ENCODE results near the gene RSBN1L.

Gene RSBN1L

DNA sequence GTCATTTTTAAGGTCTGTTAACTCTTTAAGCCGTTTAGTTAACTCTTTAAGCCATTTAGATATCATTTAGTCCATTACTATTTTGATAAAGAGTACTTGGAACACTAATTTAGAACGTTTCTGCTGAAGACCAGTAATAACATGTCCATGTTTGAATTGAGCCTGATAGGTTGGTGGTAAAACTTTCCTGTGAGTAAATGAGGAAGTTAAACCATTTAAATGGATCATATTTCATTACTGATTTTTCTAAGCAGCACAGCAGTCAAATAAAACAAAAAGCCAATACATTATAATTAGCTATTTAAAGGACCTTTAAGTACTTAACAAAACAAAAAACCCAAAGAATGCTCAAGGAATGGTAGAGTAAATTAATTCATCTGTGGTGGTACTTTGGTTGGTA, 131.7 kb downstream of the RSBN1L start:
- no peak overlapping the region for H3K4me3 ChIP-seq (ENCODE audit: low read depth, low read length)
- DNase-seq (ENCODE audit: low read depth): no peak

DNA sequence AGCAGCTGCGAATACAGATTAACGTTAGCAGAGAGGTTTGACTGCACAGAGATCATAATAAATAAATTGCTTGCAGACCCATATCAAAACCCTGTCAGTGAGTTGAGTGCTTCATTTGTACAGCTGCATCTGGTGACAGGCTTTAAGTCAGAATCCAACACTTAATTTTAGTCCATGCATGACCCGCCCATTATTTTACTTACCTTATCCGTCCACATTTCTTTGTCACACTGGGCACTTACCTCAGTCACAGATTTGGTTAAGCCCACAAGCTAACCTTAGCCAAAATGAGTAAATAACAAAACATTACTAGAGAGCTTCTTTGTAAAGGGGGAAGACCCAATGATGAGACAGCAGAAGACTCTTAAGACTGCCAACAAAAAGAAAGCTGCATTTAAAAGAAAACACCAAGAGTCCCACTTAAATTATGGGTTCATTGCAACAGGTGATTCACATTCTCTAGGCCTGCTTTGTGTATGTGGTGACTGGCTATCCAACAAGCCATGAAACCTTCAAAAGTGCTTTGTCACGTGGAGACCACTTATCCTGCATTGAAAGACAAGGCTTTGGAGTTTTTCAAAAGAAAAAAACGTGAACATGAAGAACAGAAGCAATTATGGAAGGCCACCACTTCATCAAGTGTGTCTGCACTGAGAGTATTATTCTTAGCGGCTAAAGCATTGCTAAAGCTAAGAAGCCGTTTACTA, 134.5 kb downstream of the RSBN1L start:
- H3K4me3 ChIP-seq (ENCODE audit: low read depth, low read length): no peak overlapping the region
- DNase-seq (ENCODE audit: low read depth): no peak

DNA sequence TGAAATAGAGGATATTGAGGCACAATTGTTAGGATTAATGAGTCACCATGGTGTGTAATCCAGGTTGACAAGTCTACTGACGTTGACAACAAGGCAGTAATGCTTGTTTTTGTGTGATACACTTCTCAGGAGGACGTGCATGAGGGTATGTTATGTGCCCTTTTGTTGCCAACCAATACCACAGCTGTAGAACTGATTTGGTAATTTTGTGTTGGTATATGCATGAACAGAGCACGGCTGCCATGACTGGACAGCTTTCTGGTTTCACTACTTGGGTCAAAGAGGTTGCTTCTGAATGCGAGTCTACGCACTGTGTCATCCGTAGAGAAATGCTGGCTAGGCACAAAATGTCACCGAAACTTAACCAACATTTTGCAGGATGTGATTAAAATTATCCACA, 135.2 kb downstream of the RSBN1L start:
- no peak for DNase-seq (ENCODE audit: low read depth)
- H3K4me3 ChIP-seq (ENCODE audit: low read depth, low read length): no peak overlapping the region

DNA sequence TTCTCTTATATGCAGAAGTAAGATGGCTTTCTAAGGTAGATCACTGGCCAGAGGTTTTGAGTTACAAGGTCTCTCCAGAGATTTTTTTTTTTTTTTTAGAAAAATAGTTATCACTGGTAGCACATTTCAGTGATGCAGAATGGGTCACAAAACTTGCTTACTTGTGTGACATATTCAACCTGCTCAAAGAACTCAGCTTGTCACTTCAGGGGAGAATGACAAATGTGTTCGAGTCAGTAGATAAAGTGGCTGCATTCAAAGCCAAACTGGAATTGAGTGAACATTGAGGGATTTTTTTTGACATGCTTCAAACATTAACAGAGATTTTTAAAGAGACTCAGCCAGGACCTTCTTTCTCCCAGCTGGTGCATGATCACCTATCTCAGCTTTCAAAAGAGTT, 135.7 kb downstream of the RSBN1L start:
- no peak overlapping the region for H3K4me3 ChIP-seq (ENCODE audit: low read depth, low read length)
- no peak for DNase-seq (ENCODE audit: low read depth)

Data from skeletal muscle cell (primary cell).